SH-SY5Y (cell line): Measurements from ENCODE around the gene MICAL3.

Experiments
- GATA2 ChIP-seq: IDR thresholded peaks from 2 replicates; pipeline ENCODE4 v1.6.1; 2011; ENCODE audit warnings: mild to moderate bottlenecking, low read depth, low read length
- GATA3 ChIP-seq: IDR thresholded peaks from 2 replicates; pipeline ENCODE4 v1.6.1; 2011; ENCODE audit warnings: low read depth, mild to moderate bottlenecking, low read length, moderate library complexity

DNA sequence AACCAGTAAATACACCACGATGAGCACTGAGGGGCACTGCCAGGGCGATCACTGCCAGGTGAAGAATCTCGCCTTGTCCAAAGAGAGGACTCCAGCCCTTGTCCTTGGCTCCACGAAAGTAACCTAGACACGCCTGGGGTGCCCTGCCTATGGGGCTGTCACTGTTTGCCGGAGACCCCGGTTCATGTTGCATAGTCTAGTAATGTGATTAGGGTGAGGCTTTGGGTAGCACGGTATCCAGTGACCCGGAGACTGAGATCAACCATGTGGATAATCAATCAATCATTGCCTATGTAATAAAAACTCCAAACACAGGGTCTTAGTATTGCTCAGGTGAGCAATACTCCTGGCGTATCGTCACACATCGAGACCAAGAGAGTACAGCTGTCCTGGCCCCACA lies 190.9 kb downstream of the MICAL3 start:
- no peak for TF ChIP-seq GATA3
- no peak for TF ChIP-seq GATA2
